Breast epithelium (tissue), 3 donors: ENCODE data around the gene SLC39A11.

Source experiments
- CTCF ChIP-seq, 3 donors: fragments of 450-650 bp; IDR thresholded peaks; one replicate each; pipeline ENCODE4 v1.5.1; 2016 to 2017; ENCODE audit warnings: antibody characterized with exemption in 3 of 3, mild to moderate bottlenecking in 3 of 3, moderate library complexity in 3 of 3
- POLR2A ChIP-seq: fragments of 450-650 bp; IDR thresholded peaks from one replicate; pipeline ENCODE4 v1.6.1; 2016; ENCODE audit warnings: antibody characterized with exemption, mild to moderate bottlenecking, moderate library complexity
- POLR2AphosphoS5 ChIP-seq, 3 donors: sonication (generic); formaldehyde crosslinking; IDR thresholded peaks; one replicate each; pipeline ENCODE4 v1.6.1; 2017; ENCODE audit warnings: antibody characterized with exemption in 3 of 3

GRCh38 chr17:72984145-72984925, 108.2 kb downstream of the SLC39A11 start:
- no peak for TF ChIP-seq CTCF (IDR thresholded peaks at IDR 0.05)
- no peak for TF ChIP-seq POLR2A
- TF ChIP-seq POLR2AphosphoS5 (IDR thresholded peaks at IDR 0.05): no peak
